Omental fat pad (tissue), 4 donors: ENCODE data around the gene TPSB2. TPM values are rescaled to one million over a fixed set of nuclear protein-coding genes. Genes with fewer than 3 reads are reported as not detected.

ENCODE experiments used
- ATAC-seq: fragments of 150-250 bp; one replicate; pipeline ENCODE4 v1.9.1; 2016; ENCODE audit warnings: mild to moderate bottlenecking, moderate library complexity; ENCODE audit not compliant: low FRiP score
- DNase-seq: peaks from one replicate; pipeline ENCODE4 v3.0.0-alpha.2; 2019; ENCODE audit warnings: low spot score
- CTCF ChIP-seq, 3 donors: fragments of 450-650 bp; IDR thresholded peaks; one replicate each; pipeline ENCODE4 v1.5.1; 2016 to 2017; ENCODE audit warnings: antibody characterized with exemption in 3 of 3, mild to moderate bottlenecking in 3 of 3, moderate library complexity in 2 of 3
- total RNA-seq, 4 donors: library from RNA; depleted of rRNA; stranded (reverse); fragments of >200 nt; gene quantifications; one replicate each; pipeline ENCODE4 v1.1.0, GENCODE V29; 2016

TPSB2 gene
- total RNA-seq, 4 donors from 2014 or later: 10.1 to 112 (median 42.0) TPM

GRCh38 chr16:1212616-1213194 lies 17.3 kb downstream of the TPSB2 start:
- no peak for TF ChIP-seq CTCF (IDR thresholded peaks at IDR 0.05)
- DNase-seq (no peak), ATAC-seq (no peak)

- ATAC-seq (no peak), DNase-seq (no peak)
- TF ChIP-seq CTCF (IDR thresholded peaks at IDR 0.05): no peak
Measured at GRCh38 chr16:1211451-1212268, 18.3 kb downstream of the TPSB2 start.

- ATAC-seq: no peak
- DNase-seq: no peak
- no peak for TF ChIP-seq CTCF (IDR thresholded peaks at IDR 0.05)
Measured at GRCh38 chr16:1210461-1210860, 19.5 kb downstream of the TPSB2 start.

GRCh38 chr16:1209081-1209480 lies 20.9 kb downstream of the TPSB2 start:
- no peak for ATAC-seq
- no peak for DNase-seq
- no peak for TF ChIP-seq CTCF (IDR thresholded peaks at IDR 0.05)

- TF ChIP-seq CTCF (IDR thresholded peaks at IDR 0.05): no peak
- DNase-seq (no peak), ATAC-seq (no peak)
Measured at GRCh38 chr16:1208239-1208830, 21.6 kb downstream of the TPSB2 start.

- no peak for TF ChIP-seq CTCF (IDR thresholded peaks at IDR 0.05)
- DNase-seq (no peak), ATAC-seq (no peak)
Measured at GRCh38 chr16:1206786-1207185, 23.2 kb downstream of the TPSB2 start.
